Stimulated activated CD4-positive, alpha-beta T cell treated with anti-CD3 and anti-CD28 coated beads, Interleukin-4, amount 100 ng/mL, for 1 hour (primary cell): ENCODE results near the gene CRYBB3.
A peak's percentile ranks its signal among the peaks of the same experiment; 100 is the strongest.
"Not testable (repeated sequence)": the region's sequence is repeated elsewhere in the genome, so short reads cannot be mapped to it uniquely, and the experiment has no call there.

Experiments
- DNase-seq: peaks from one replicate; pipeline ENCODE4 v3.0.0-alpha.2; 2020

The CRYBB3 gene

DNA sequence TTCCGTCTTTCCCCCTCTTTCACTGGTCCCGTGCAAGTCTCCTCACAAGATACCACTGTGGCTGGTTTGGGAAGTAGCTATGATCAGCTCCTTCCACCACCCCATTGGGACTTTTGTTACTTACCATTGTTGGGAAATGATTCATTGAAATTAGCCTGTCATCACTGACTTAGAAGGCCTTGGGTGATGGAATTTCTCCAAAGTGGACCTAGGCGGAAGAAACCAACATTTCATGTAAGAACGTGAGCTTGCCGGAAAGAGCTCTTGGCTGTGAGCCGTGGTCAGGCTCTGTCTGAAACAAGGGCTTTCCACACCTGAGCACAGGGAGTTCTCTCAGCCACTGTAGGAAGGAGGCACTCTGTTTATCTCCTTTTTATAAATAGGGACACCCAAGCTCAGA is 23.5 kb upstream of the CRYBB3 start:
- no peak for DNase-seq

DNA sequence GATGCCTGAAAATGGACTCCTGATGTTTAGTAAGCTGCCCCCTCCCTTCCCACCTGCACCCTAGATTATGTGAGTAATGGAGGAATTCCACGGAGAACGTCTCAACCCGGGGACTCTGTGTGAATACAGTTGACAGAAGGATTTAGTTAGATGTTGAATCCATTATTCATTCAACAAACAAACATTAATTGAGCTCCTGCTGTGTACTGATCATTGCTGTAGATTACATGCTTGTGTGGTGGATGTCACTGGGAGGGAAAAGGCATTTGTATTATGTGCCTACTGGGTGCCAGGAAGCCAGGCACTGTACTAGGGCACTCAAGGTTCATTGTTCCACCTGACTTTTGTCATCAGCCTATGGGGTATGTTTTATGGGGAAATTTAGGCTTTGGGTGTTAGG is 22.9 kb upstream of the CRYBB3 start:
- no peak for DNase-seq

DNA sequence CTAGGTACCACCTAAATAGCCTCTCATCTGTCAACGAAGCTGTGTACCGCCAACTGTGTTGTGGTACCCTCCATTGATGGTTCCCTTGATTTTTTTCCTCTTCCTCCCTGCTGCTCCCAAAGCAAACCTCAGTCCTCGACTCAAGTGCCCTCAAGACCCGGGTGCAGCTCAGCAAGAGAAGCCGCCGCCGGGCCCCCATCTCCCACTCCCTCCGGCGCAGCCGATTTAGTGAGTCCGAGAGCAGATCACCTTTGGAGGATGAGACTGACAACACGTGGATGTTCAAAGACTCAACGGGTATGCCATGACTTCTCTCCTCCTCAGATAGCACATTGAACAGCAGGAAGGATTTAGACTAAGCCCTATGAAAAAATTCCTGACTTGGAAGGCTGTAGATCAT is 22.4 kb upstream of the CRYBB3 start:
- no peak for DNase-seq

DNA sequence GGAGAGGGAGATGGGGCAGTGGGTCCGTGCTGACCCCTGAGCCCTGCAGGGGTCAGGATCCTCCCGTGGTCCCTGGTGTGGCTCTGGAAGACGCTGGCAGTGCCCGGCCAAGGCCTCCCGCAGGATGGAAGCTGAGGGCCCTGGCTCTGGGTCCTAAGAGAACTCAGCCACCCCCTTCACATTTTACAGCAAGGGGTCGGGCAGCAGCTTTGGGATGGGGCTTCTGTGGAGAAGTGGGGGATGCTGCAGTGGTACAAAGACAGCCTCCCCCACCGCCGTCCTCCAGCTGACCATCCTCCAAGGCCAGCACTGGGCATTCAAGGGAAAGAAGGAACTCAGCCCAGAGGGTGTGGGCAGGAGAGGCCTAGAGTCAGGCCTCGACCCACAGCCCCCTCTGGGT is 21.8 kb upstream of the CRYBB3 start:
- DNase-seq = no peak

DNA sequence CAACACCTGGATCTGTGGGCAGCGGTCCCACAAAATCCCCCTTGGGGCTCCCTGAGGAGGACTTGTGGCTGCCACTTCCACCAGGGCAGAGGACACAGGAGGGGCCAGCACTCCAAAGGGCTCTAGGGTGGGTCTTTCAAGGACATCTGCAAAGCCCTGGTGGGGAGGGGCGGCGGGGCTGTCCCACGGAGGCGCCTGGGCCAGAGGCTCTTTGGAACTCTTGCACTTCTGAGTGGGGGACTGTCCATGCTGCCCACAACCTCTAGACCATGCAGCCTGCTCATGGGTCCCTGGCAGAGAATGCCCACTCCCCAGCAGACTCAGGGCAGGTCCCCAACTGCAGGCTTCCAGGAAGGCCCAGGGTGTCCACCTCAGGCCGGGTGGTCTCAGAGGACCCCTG is 21.3 kb upstream of the CRYBB3 start:
- not testable (repeated sequence) for DNase-seq

DNA sequence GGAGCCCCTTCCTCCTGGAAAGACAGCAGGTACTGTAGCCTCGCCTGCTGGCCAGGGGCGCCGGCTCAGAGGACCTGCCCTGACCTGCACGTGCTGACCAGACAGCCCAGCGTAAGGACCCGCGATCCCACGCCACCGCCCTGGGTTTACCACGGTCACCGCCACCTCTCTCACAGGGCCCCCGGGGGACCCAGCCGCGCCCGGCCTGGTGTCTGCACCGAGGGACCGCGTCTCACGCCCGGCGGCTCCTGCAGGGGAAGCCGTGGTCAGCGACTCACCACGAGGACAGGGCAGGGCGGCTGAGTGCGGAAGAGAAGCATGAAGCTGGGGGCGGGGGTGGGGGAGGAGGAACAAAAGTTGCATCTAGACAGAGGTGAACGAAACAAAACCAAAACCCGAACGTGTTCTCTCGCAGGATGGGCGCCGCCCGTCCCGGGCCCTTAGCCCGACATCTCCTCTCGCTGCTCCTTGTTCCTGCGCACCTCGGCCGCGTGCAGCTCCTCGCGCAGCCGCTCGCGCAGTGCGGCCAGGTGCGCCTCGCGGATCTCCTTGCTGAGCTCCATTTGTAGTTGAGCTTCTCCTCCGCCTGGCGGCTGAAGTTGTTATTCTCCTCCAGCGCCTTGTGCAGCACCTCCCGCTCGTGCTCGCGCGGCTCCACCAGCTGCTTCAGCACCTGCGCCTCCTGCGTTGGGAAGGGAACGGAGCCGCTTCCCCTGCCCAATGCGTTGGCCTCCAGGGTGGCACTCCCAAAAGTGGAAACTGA is 20.6 kb upstream of the CRYBB3 start:
- DNase-seq = not testable (repeated sequence)

DNA sequence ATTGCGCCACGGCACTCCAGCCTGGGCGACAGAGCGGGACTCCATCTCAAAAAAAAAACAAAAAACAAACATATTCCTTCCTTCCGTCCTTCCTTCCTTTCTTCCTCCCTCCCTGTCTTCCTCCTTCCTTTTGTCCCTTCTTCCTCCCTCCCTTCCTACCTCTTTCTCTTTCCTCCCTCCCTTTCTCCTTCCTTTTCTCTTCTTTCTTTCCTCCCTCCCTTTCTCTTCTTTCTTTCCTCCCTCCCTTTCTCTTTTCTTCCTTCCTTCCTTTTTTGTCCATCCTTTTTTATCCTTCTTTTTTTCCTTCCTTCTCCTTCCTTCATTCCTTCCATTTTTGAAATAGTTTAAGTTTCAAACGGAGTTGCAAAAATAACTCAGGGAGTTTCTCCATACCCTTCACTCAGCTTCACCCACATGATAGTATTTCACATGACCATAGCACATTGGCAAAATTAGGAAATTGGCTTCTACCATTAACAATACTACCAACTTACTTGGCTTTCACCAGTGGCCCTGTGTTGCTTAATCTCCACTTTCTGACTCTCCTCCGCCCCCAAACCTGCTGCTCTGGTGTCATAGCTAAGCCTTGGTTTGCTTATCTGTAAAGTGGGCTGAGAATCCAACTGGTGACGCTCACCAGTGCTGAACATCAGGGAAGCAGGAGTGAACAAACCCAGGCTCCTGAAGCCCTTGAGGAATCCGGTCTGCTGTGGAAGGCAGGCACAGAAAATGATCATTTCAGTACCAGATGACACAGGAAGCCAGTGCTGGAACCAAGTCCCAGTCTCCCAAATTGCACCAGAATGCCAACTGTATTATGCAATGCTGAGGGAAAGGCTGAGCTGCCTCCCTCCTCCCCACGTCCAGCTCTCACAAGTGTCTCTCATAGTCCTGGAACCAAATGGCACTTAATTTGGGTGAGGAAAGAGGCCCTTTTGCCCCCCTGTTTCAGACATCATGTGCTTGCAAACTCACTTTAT is 17.2 kb upstream of the CRYBB3 start:
- DNase-seq = no peak

DNA sequence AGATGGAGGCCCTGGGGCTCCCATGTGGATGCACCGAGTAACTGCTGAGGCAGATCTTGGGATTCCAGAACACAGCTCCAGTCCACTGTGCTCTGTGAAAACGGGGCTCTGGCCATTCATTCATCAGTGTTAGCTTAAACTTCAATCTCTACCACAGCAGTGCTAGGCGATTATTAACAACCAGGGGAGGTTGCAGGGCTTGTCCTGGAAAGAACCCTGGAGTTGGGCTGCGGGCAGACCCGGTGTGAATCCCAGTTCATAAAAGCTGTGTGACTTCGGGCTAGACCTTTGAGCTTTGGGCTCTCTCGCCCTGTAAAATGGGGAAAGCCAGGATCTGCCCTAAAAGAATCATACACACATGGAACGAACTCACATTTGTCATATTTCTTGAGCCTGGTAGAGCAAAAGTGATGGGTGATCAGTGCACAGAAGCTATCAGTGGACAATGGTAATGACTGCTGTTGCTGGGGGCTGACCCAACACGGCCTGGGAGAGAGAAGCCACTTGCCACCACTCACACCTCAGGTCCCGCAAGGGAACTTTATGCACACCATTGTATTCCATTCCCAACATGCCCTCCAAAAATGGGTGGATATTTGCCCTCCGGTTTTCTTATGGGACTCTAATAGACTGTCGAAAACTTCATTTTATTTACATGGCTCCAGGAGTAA is 15.6 kb upstream of the CRYBB3 start:
- DNase-seq = no peak

DNA sequence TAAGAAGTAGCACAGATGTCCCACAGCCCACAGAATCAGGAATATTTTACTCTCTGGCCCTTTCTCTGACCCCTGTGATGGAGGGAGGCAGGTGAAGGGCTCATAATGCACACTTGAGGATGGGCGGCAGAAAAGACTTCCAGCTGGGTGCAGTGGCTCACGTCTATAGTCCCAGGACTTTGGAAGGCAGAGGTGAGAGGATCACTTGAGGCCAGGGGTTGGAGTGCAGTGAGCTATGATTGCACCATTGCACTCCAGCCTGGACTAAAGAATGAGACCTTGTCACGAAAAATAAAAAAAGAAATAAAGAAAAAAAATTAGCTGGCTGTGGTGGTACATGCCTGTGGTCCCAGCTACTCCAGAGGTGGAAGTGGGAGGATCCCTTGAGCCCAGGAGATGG is 13.5 kb upstream of the CRYBB3 start:
- DNase-seq = no peak

DNA sequence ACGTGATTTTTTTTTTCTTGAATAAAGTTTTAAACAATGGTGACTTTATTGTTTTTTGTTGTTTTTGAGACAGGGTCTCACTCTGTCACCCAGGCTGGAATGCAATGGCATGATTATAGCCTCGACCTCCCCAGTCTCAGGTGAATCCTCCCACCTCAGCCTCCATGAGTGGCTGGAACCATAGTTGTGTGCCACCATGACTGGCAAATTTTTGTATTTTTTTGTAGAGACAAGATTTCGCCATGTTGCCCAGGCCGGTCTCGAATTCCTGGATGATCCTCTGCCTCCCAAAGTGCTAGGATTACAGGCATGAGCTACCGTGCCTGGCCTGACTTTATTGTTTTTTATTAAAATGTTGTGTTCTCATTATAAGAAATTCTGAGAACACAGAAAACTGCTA is 12.2 kb upstream of the CRYBB3 start:
- DNase-seq = no peak

DNA sequence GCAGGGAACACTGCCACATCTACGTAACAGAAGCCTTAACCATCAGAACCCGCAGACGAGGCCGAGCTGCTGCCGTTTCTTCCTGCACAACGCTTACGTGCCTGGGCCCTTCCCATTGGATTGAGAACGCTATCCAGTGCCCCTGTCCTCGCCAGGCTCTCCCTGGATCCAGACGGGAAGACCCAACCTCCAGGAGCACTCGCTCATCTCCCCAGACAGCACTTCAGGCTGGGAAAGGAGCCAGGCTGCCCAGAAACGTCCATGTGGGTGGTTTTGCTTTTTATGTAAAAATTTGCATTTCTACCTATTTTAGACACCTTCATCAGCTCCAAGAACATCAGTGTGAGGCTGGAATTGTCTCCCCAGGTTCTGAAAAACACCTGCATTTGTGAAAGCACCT is 7.3 kb upstream of the CRYBB3 start:
- DNase-seq = no peak

DNA sequence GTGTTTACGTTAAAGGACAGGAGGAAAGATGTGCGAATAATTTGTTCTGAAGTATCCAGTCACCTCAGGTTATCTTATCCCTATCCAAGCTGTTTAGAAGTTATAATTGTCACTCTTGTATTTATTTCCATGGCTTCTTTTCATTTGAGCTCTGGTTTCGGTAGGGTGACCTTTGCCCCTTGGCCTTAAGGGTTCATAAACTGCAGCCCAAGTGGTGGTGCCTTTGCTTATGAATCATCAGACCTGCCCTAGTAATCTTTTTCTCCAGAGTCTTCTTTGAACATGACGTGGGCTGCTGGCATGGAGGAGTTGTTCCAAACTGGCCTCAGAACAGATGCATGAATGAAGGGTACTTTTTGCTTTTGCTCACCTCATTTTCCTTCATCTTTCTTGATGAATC is 6.5 kb upstream of the CRYBB3 start:
- no peak for DNase-seq

DNA sequence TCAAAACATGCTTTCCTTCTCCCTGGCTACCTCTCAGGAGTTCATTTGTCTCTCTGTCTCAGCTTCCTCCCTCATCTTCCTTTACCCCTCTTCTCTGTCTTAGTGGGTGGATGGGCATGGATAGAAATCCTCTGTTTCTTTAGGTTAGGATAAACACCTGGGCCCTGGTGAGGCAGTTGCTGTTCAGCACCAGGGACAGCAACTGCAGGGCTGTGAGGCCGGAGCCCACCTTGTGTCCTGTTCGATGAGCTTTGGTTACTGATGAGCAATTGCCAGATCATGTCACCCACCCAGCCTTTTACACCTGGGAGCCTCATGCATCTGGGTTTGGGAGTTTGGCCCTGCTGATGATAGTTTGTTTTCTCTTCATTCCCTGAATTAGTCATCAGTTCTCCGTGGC is 6.1 kb upstream of the CRYBB3 start:
- DNase-seq = no peak

DNA sequence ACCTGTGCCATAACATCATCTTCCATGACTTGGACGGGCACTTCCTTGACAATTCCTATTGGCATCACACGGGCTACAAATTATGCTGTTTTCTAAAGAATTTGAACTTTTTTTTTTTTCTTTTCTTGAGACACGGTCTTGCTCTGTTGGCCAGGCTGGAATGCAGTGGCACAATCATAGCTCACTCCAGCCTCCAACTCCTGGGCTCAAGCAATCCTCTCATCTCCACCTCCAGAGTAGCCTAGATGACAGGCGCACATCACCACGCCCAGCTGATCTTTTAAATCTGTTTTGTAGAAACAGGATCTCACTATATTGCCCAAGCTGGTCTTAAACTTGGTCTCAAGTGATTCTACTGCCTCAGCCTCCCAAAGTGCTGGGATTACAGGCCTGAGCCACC is 3.3 kb upstream of the CRYBB3 start:
- DNase-seq = no peak

DNA sequence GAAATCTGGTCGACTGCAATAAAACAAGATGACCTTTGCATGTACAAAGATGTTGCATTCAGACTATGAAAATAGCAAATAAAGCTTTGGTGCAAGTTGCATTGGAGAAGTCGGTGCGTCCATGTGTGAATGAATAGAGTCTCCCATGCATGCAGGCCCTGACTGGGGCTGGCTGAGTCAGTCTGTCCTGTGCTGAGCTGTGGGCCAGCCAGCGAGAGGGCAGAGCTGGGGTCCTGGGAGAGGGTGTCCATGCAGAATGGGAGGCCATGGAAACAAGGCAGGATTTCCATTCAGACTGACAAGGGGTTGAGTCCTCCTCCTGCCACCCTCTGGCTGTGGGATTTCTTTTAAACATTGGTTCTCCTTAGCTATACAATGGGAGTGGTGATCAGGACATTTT is 2.3 kb upstream of the CRYBB3 start:
- DNase-seq = no peak

DNA sequence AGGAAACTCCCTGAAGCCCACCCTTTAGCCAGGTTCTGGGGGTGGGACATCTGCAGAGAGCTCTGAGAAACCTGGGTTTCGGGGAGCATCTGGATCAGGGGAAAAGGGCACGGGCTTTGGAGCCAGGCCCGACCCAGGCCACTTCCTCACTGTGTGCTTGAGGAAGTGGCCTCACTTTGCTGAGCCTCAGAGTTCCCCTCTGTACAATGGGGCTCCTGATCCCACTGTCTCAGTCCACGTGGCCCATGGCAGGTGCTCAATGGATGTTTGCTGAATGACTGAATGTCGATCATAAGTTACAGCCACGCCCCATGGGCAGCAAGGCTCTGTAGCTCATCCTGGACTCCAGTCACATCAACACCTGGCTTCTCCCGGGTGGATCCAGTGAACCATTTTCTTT is 1.3 kb downstream of the CRYBB3 start:
- no peak for DNase-seq

DNA sequence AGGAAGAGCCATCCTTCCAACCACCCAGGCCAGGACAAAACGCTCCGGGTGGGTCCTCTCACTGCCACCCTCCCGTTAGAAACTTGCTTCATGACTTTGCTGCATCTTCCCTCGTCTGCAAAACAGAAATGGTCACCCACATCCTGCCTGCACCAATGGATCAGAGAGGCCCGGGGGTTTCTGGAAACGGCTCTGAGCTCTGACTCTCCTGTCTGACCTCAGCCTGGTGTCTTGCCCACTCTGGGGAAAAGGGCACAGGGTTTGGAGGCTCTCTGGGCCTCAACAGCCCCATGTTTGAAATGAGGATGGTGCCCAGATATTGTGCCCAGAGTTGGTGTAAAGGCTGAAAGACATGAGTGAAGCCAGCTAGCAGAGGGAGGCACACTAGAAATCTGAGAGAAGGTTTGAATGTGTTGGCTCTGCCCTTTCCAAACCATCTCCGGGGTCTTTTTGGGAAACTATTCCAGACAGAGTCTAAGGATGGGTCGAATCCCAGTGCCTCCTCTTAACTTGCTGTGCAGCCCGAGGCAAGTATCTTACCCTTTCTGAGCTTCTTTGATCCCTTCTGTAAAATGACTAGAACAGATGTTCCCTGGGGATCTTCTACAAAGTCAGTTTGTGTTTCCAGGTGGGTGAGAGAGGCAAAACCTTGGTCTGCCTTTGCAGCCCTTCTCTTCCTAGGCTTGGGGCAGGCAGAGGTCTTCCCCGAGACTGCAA is 2.1 kb downstream of the CRYBB3 start:
- DNase-seq = no peak

DNA sequence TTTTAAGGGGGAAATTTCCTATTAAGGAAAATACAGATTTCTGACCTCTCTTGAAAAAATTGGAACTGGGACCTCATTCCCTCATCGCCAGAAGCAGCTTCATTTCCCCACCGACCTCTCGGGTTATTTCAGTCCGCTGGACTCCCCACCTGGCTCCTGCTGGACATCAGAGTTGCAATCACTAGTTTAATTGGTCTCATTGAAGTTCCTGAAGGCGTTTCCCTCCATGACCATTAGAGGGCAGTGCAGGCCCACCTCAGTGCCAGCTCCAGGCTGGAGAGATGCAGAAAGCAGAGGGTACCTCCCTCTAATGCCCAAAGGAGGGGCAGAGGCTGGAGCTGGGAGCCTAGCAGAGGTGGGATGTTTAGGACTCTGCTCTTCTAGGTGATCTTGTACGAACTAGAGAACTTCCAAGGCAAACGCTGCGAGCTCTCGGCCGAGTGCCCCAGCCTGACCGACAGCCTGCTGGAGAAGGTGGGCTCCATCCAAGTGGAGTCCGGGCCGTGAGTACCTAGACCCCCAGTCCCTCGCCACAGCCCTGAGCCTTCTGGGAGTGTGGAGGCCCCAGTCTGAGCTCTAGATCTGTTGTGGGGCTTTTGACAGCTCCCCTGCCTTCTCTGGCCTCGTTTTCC is 2.7 kb downstream of the CRYBB3 start:
- DNase-seq = peak; percentile 48

DNA sequence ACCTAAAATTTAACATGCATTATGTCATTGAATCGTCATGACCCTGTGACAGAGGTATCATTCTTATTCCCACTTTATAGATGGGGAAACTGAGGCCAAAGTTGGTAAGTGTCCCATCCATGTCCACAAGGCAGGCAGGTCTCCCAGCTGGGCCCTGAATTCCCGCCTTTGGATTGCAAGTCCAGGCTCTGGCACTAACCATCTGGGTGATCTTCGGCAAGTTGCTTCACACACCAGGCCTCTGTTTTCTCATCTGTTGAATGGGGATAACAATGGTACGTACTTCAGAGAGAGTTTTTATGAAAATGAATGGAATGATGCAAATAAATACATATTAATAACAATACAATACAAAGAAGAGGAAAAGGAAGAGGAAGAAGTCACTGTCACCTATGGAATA is 3.4 kb downstream of the CRYBB3 start:
- DNase-seq = no peak

DNA sequence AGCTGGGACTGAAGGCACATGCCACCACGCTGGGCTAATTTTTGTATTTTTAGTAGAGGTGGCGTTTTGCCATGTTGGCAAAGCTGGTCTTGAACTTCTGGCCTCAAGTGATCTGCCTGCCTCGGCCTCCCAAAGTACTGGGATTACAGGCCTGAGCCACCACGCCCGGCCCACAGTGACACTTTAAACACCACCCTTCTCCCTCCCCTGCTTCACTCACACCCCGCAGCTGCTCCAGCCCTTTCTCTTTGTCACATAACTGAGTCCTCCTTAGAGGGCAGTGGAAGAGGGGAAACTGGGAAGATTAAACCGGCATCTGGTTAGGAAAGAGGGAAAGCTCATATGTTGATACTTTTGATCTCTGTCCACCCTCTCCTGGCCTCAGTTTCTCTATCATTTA is 4.9 kb downstream of the CRYBB3 start:
- not testable (repeated sequence) for DNase-seq

DNA sequence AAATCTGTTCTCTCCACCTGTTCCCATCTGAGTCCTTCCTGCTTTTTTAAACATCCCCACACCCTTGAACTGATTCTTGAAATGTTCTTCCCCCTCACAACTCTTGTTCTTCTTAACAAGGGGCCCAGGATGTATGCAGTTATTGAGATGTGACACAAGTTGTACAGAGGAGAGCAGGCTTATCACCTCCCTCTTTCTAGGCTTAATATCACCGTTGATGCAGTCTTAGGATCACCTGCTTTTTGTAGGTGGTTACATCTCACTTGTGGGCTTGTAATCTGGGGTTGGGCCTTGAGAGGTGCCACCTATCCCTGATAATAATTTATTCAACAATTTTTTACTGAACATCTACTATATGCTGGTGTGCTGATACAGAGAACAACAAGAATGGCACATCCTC is 6.2 kb downstream of the CRYBB3 start:
- no peak for DNase-seq

DNA sequence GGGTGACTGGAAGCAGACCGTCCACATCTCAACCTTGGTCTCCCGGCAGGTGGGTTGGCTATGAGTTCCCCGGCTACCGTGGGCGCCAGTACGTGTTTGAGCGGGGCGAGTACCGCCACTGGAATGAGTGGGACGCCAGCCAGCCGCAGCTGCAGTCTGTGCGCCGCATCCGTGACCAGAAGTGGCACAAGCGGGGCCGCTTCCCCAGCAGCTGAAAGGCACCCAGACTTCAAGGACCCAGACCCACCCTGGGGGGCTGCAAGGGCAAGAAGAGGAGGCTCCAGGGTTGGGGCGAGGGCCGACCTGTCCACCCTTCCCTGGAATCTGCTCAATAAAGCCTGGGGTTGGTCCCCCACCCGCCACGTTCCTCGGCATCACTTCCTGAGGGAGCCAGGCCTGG is 7.3 kb downstream of the CRYBB3 start:
- no peak for DNase-seq
